Suprapubic skin (tissue), 4 donors: ENCODE data around the gene DNAI7. TPM values are rescaled to one million over a fixed set of nuclear protein-coding genes. Genes with fewer than 3 reads are reported as not detected.

ENCODE experiments used
- DNase-seq, 2 donors: peaks; one replicate each; pipeline ENCODE4 v3.0.0-alpha.2; 2019; ENCODE audit warnings: low spot score in 2 of 2
- H3K27ac ChIP-seq: fragments of 200-600 bp; sonication (generic); one replicate; pipeline ENCODE4 v1.5.1; 2019
- H3K27me3 ChIP-seq: fragments of 200-600 bp; sonication (generic); one replicate; pipeline ENCODE4 v1.5.1; 2019
- H3K36me3 ChIP-seq: fragments of 200-600 bp; sonication (generic); one replicate; pipeline ENCODE4 v1.5.1; 2019
- H3K4me1 ChIP-seq: fragments of 200-600 bp; sonication (generic); one replicate; pipeline ENCODE4 v1.5.1; 2019
- H3K4me3 ChIP-seq: fragments of 200-600 bp; sonication (generic); one replicate; pipeline ENCODE4 v1.5.1; 2019; ENCODE audit warnings: mild to moderate bottlenecking
- H3K9me3 ChIP-seq: fragments of 200-600 bp; sonication (generic); one replicate; pipeline ENCODE4 v1.5.1; 2019
- CTCF ChIP-seq, 2 donors: fragments of 200-600 bp in 1 of 2; fragments of 450-650 bp in 1 of 2; sonication (generic) in 1 of 2; IDR thresholded peaks; one replicate each; pipeline ENCODE4 v1.5.1; 2016 to 2019; ENCODE audit warnings: antibody characterized with exemption in 2 of 2, mild to moderate bottlenecking in 1 of 2, moderate library complexity in 1 of 2
- EP300 ChIP-seq: sonication (generic); formaldehyde crosslinking; IDR thresholded peaks from one replicate; pipeline ENCODE4 v1.6.1; 2017; ENCODE audit warnings: antibody characterized with exemption
- POLR2A ChIP-seq, 2 donors: fragments of 450-650 bp; IDR thresholded peaks; one replicate each; pipeline ENCODE4 v1.6.1; 2017; ENCODE audit warnings: antibody characterized with exemption in 2 of 2, mild to moderate bottlenecking in 2 of 2, moderate library complexity in 2 of 2
- POLR2AphosphoS5 ChIP-seq, 3 donors: sonication (generic); formaldehyde crosslinking; IDR thresholded peaks; one replicate each; pipeline ENCODE4 v1.6.1; 2017; ENCODE audit warnings: antibody characterized with exemption in 3 of 3
- WGBS: methylation state at CpG from one replicate; pipeline ENCODE4 v1.1.5; 2018; 5-methylcytosine and 5-hydroxymethylcytosine counted together
- total RNA-seq, 4 donors: library from RNA; depleted of rRNA; stranded (reverse); fragments of >200 nt; gene quantifications; one replicate each; pipeline ENCODE4 v1.1.0, GENCODE V29; 2016

Gene DNAI7
- total RNA-seq, 4 donors from 2014 or later: 1.2 to 3.0 (median 1.2) TPM; not detected in 1

DNA sequence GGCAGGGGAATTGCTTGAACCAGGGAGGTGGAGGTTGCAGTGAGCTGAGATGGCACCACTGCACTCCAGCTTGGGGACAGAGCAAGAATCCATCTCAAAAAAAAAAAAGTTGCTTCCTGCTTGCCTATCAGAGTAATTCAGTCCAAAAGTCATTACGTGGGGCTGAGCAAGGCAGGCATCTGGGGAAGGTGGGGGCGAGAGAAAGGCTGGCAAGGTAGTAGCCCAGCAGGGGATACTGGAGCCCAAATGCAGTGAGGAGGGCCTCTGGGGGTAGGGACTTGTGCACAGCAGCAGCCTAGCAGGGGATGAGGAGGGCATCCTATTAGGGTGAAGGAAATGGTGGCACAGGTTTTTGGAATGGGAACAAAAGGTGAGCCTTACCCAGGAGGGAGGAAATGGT is 7.2 kb upstream of the DNAI7 start:
- no peaks in the 10 kb centered on the region for H3K9me3 ChIP-seq
- 82% methylated on average over 2 of the region's 2 CpGs for WGBS
- no peak overlapping the region for H3K27ac ChIP-seq
- no peak for DNase-seq
- no peaks in the 10 kb centered on the region for H3K4me1 ChIP-seq
- TF ChIP-seq CTCF (IDR thresholded peaks at IDR 0.05) (no peak), EP300 (no peak), POLR2A (IDR thresholded peaks at IDR 0.05) (no peak), POLR2AphosphoS5 (IDR thresholded peaks at IDR 0.05) (no peak)
- H3K36me3 ChIP-seq: peaks cover 14% of the 10 kb centered on the region
- no peak overlapping the region for H3K4me3 ChIP-seq
- H3K27me3 ChIP-seq: no peaks in the 10 kb centered on the region

GRCh38 chr12:25200703-25201102 is 5.7 kb upstream of the DNAI7 start:
- DNase-seq: no peak
- Histone ChIP-seq H3K36me3 (peaks cover 6% of the 10 kb centered on the region), H3K27ac (no peak overlapping the region), H3K4me1 (peaks cover 10% of the 10 kb centered on the region), H3K9me3 (no peaks in the 10 kb centered on the region), H3K4me3 (no peak overlapping the region), H3K27me3 (no peaks in the 10 kb centered on the region)
- TF ChIP-seq CTCF (IDR thresholded peaks at IDR 0.05) (no peak), EP300 (no peak), POLR2AphosphoS5 (IDR thresholded peaks at IDR 0.05) (no peak), POLR2A (IDR thresholded peaks at IDR 0.05) (no peak)
- 83% methylated on average over 1 of the region's 1 CpG for WGBS

GRCh38 chr12:25197608-25198007 is 2.6 kb upstream of the DNAI7 start:
- WGBS: 70% methylated on average over 2 of the region's 2 CpGs
- no peak for TF ChIP-seq POLR2A (IDR thresholded peaks at IDR 0.05)
- no peak for TF ChIP-seq EP300
- no peak for TF ChIP-seq POLR2AphosphoS5 (IDR thresholded peaks at IDR 0.05)
- TF ChIP-seq CTCF (IDR thresholded peaks at IDR 0.05): no peak
- H3K36me3 ChIP-seq: no peaks in the 10 kb centered on the region
- H3K9me3 ChIP-seq: no peaks in the 10 kb centered on the region
- peaks cover 19% of the 10 kb centered on the region for H3K4me1 ChIP-seq
- no peak overlapping the region for H3K4me3 ChIP-seq
- no peak overlapping the region for H3K27ac ChIP-seq
- H3K27me3 ChIP-seq: no peaks in the 10 kb centered on the region
- DNase-seq: no peak

DNA sequence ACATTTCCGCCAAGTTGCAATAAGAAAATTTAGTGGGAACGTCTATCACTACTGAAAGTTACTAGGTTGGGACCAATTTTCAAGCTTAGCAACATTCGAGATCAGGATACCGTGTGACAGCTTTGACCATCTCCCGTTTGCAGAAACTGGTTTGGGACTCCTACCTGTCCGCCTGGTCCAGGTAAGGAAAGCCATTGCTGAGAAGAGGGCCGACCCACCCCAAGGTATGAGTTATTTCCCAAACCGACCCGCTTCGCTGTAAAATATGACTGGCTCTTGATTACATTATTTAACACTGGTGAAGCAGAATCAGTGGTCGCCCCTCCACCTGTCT is 271 bp downstream of the DNAI7 start:
- 2% methylated on average over 11 of the region's 11 CpGs for WGBS
- Histone ChIP-seq H3K9me3 (no peaks in the 10 kb centered on the region), H3K27ac (peak overlapping the region; percentile 95), H3K4me1 (peaks cover 19% of the 10 kb centered on the region), H3K27me3 (no peaks in the 10 kb centered on the region), H3K36me3 (no peaks in the 10 kb centered on the region), H3K4me3 (peak overlapping the region; percentile 81)
- TF ChIP-seq CTCF (IDR thresholded peaks at IDR 0.05) (no peak), POLR2AphosphoS5 (IDR thresholded peaks at IDR 0.05) (no peak), EP300 (no peak), POLR2A (IDR thresholded peaks at IDR 0.05) (no peak)
- no peak for DNase-seq

DNA sequence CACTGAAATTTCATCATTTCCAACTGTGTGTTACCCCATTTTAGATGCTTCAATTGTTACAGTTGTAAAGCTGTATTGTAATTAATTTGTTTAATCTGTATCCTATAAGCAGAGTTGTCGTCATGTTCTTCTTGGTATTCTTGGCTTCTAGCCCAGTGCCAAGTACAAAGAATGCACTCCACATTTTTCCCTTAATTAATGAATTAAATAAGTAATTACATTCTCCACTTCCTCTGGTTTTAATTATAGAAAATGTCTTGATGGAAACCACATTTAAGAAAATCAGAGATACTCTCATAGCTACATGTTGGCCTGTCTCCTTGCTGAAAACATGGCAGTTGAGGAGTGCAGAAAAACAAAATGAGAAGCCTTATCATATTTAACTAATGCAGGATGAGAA is 746 bp downstream of the DNAI7 start:
- Histone ChIP-seq H3K27me3 (no peaks in the 10 kb centered on the region), H3K4me3 (peak overlapping the region; percentile 81), H3K9me3 (no peaks in the 10 kb centered on the region), H3K4me1 (peaks cover 19% of the 10 kb centered on the region), H3K36me3 (no peaks in the 10 kb centered on the region), H3K27ac (peak overlapping the region; percentile 95)
- TF ChIP-seq POLR2A (IDR thresholded peaks at IDR 0.05) (no peak), CTCF (IDR thresholded peaks at IDR 0.05) (no peak), POLR2AphosphoS5 (IDR thresholded peaks at IDR 0.05) (no peak), EP300 (no peak)
- WGBS: 13% methylated on average over 1 of the region's 1 CpG
- no peak for DNase-seq
